HEK293 (cell line): ENCODE data around the gene ASXL1.

ENCODE experiments used
- CTCF ChIA-PET: fragments of 350-600 bp; formaldehyde crosslinking; extraction: SDS; loops from one replicate; lab custom pipeline; 2021; ENCODE audit warnings: antibody characterized with exemption; lab: Yijun Ruan, JAX
- POLR2A ChIA-PET: fragments of 300-600 bp; formaldehyde crosslinking; extraction: SDS; loops from one replicate; lab custom pipeline; 2020; ENCODE audit warnings: antibody characterized with exemption, inconsistent platforms; lab: Yijun Ruan, JAX
- H3K27ac ChIP-seq: fragments of 200-500 bp; sonication (Bioruptor generic); 2 replicates; pipeline ENCODE4 v1.5.1; 2014; ENCODE audit warnings: low read depth, low read length, control low read depth, inconsistent platforms; ENCODE audit errors: extremely low read depth
- H3K36me3 ChIP-seq, 2 experiments: fragments of 200-500 bp in 1 of 2; sonication (Bioruptor generic) in 1 of 2; 1 replicate in 1 of 2; 2 replicates in 1 of 2; pipeline ENCODE4 v1.5.1; 2014 to 2017; ENCODE audit warnings: inconsistent platforms in 2 of 2, low read length in 2 of 2; ENCODE audit not compliant: control insufficient read depth in 2 of 2, insufficient read depth in 1 of 2
- H3K4me1 ChIP-seq: fragments of 200-500 bp; sonication (Bioruptor generic); 2 replicates; pipeline ENCODE4 v1.5.1; 2014; ENCODE audit warnings: mild to moderate bottlenecking, low read length, inconsistent platforms; ENCODE audit not compliant: control insufficient read depth, insufficient read depth
- H3K4me3 ChIP-seq: 2 replicates; pipeline ENCODE4 v1.5.1; 2011; ENCODE audit warnings: low read depth, mild to moderate bottlenecking, control low read depth, low read length, moderate library complexity
- H3K9me3 ChIP-seq: fragments of 200-500 bp; sonication (Bioruptor generic); 2 replicates; pipeline ENCODE4 v1.5.1; 2014; ENCODE audit warnings: low read depth, low read length, inconsistent platforms; ENCODE audit not compliant: control insufficient read depth, insufficient read depth
- KLF16 ChIP-seq: fragments of 450-650 bp; formaldehyde crosslinking; IDR thresholded peaks from 2 replicates; pipeline ENCODE4 v1.5.1; 2017; ENCODE audit warnings: missing biosample characterization, missing genetic modification characterization
- OSR2 ChIP-seq: fragments of 450-650 bp; formaldehyde crosslinking; IDR thresholded peaks from 2 replicates; pipeline ENCODE4 v1.5.1; 2016; ENCODE audit warnings: missing biosample characterization, missing genetic modification characterization
- SCRT1 ChIP-seq: fragments of 450-650 bp; formaldehyde crosslinking; IDR thresholded peaks from 2 replicates; pipeline ENCODE4 v1.5.1; 2016; ENCODE audit warnings: missing biosample characterization, missing genetic modification characterization, borderline replicate concordance
- SP2 ChIP-seq: fragments of 450-650 bp; formaldehyde crosslinking; IDR thresholded peaks from 2 replicates; pipeline ENCODE4 v1.5.1; 2016; ENCODE audit warnings: missing biosample characterization, missing genetic modification characterization
- WT1 ChIP-seq: fragments of 450-650 bp; formaldehyde crosslinking; IDR thresholded peaks from 2 replicates; pipeline ENCODE4 v1.5.1; 2016; ENCODE audit warnings: missing biosample characterization, missing genetic modification characterization
- YY2 ChIP-seq: fragments of 450-650 bp; formaldehyde crosslinking; IDR thresholded peaks from 2 replicates; pipeline ENCODE4 v1.5.1; 2016; ENCODE audit warnings: missing biosample characterization, missing genetic modification characterization
- ZFHX2 ChIP-seq: fragments of 450-650 bp; formaldehyde crosslinking; conservative IDR thresholded peaks from 2 replicates; pipeline ENCODE4 v1.5.1; 2016; ENCODE audit warnings: missing biosample characterization, missing genetic modification characterization
- ZFP37 ChIP-seq: fragments of 450-650 bp; formaldehyde crosslinking; IDR thresholded peaks from 2 replicates; pipeline ENCODE4 v1.5.1; 2016; ENCODE audit warnings: missing biosample characterization, missing genetic modification characterization
- ZNF10 ChIP-seq: fragments of 450-650 bp; formaldehyde crosslinking; IDR thresholded peaks from 2 replicates; pipeline ENCODE4 v1.5.1; 2017; ENCODE audit warnings: missing biosample characterization, missing genetic modification characterization
- ZNF132 ChIP-seq: fragments of 450-650 bp; formaldehyde crosslinking; IDR thresholded peaks from 2 replicates; pipeline ENCODE4 v1.5.1; 2017; ENCODE audit warnings: missing biosample characterization, missing genetic modification characterization, borderline replicate concordance
- ZNF146 ChIP-seq: fragments of 450-650 bp; formaldehyde crosslinking; IDR thresholded peaks from 2 replicates; pipeline ENCODE4 v1.5.1; 2016; ENCODE audit warnings: missing biosample characterization, missing genetic modification characterization
- ZNF223 ChIP-seq: fragments of 450-650 bp; formaldehyde crosslinking; IDR thresholded peaks from 2 replicates; pipeline ENCODE4 v1.5.1; 2016; ENCODE audit warnings: missing biosample characterization, missing genetic modification characterization
- ZNF24 ChIP-seq: fragments of 450-650 bp; formaldehyde crosslinking; IDR thresholded peaks from 2 replicates; pipeline ENCODE4 v1.5.1; 2016; ENCODE audit warnings: missing biosample characterization, missing genetic modification characterization
- ZNF404 ChIP-seq: fragments of 450-650 bp; formaldehyde crosslinking; IDR thresholded peaks from 2 replicates; pipeline ENCODE4 v1.5.1; 2017; ENCODE audit warnings: missing biosample characterization, missing genetic modification characterization
- ZNF514 ChIP-seq: fragments of 450-650 bp; formaldehyde crosslinking; IDR thresholded peaks from 2 replicates; pipeline ENCODE4 v1.5.1; 2016; ENCODE audit warnings: missing biosample characterization, missing genetic modification characterization
- ZNF548 ChIP-seq: fragments of 450-650 bp; formaldehyde crosslinking; IDR thresholded peaks from 2 replicates; pipeline ENCODE4 v1.5.1; 2016; ENCODE audit warnings: missing biosample characterization, missing genetic modification characterization
- ZNF555 ChIP-seq: fragments of 450-650 bp; formaldehyde crosslinking; conservative IDR thresholded peaks from 2 replicates; pipeline ENCODE4 v1.5.1; 2017; ENCODE audit warnings: missing biosample characterization, mild to moderate bottlenecking, missing genetic modification characterization, inconsistent platforms
- ZNF558 ChIP-seq: fragments of 450-650 bp; formaldehyde crosslinking; IDR thresholded peaks from 2 replicates; pipeline ENCODE4 v1.5.1; 2016; ENCODE audit warnings: missing biosample characterization, missing genetic modification characterization
- ZNF610 ChIP-seq: fragments of 450-650 bp; formaldehyde crosslinking; IDR thresholded peaks from 2 replicates; pipeline ENCODE4 v1.5.1; 2016; ENCODE audit warnings: missing biosample characterization, missing genetic modification characterization, borderline replicate concordance
- ZNF624 ChIP-seq: fragments of 450-650 bp; formaldehyde crosslinking; IDR thresholded peaks from 2 replicates; pipeline ENCODE4 v1.5.1; 2017; ENCODE audit warnings: missing biosample characterization, missing genetic modification characterization
- ZNF654 ChIP-seq: fragments of 450-650 bp; formaldehyde crosslinking; IDR thresholded peaks from 2 replicates; pipeline ENCODE4 v1.5.1; 2016; ENCODE audit warnings: low read depth, missing biosample characterization, missing genetic modification characterization
- ZNF707 ChIP-seq: fragments of 450-650 bp; formaldehyde crosslinking; IDR thresholded peaks from 2 replicates; pipeline ENCODE4 v1.5.1; 2016; ENCODE audit warnings: missing biosample characterization, missing genetic modification characterization
- ZNF768 ChIP-seq: fragments of 450-650 bp; formaldehyde crosslinking; IDR thresholded peaks from 2 replicates; pipeline ENCODE4 v1.5.1; 2018; ENCODE audit warnings: missing biosample characterization, mild to moderate bottlenecking, missing genetic modification characterization
- ZNF776 ChIP-seq: fragments of 450-650 bp; formaldehyde crosslinking; IDR thresholded peaks from 2 replicates; pipeline ENCODE4 v1.5.0; 2017; ENCODE audit warnings: missing biosample characterization, missing genetic modification characterization, borderline replicate concordance
- ZNF777 ChIP-seq: fragments of 450-650 bp; formaldehyde crosslinking; IDR thresholded peaks from 2 replicates; pipeline ENCODE4 v1.5.1; 2017; ENCODE audit warnings: missing biosample characterization, missing genetic modification characterization, borderline replicate concordance
- ZNF791 ChIP-seq: fragments of 450-650 bp; formaldehyde crosslinking; IDR thresholded peaks from 2 replicates; pipeline ENCODE4 v1.5.1; 2016; ENCODE audit warnings: missing biosample characterization, missing genetic modification characterization
- ZNF792 ChIP-seq: fragments of 450-650 bp; formaldehyde crosslinking; IDR thresholded peaks from 2 replicates; pipeline ENCODE4 v1.5.1; 2016; ENCODE audit warnings: missing biosample characterization, missing genetic modification characterization
- ZSCAN23 ChIP-seq: fragments of 450-650 bp; formaldehyde crosslinking; IDR thresholded peaks from 2 replicates; pipeline ENCODE4 v1.5.1; 2016; ENCODE audit warnings: missing biosample characterization, missing genetic modification characterization
- ZSCAN30 ChIP-seq: fragments of 450-650 bp; IDR thresholded peaks from 2 replicates; pipeline ENCODE4 v1.5.1; 2018; ENCODE audit warnings: missing biosample characterization, mild to moderate bottlenecking, missing genetic modification characterization, moderate library complexity
- TF ChIP-seq, protein P1 (sequence below): fragments of 450-650 bp; formaldehyde crosslinking; IDR thresholded peaks from 2 replicates; pipeline ENCODE4 v1.5.1; 2017; ENCODE audit warnings: missing biosample characterization, mild to moderate bottlenecking, missing genetic modification characterization, moderate library complexity
- TF ChIP-seq, protein P2 (sequence below): fragments of 450-650 bp; formaldehyde crosslinking; optimal IDR thresholded peaks from 2 replicates; pipeline ENCODE3; 2016; ENCODE audit warnings: missing biosample characterization, mild to moderate bottlenecking, missing genetic modification characterization
- TF ChIP-seq, protein P3 (sequence below): fragments of 450-650 bp; formaldehyde crosslinking; IDR thresholded peaks from 2 replicates; pipeline ENCODE4 v1.5.1; 2016; ENCODE audit warnings: missing biosample characterization, missing genetic modification characterization
- TF ChIP-seq, protein P4 (sequence below): fragments of 450-650 bp; formaldehyde crosslinking; IDR thresholded peaks from 2 replicates; pipeline ENCODE4 v1.5.1; 2017; ENCODE audit warnings: missing biosample characterization, missing genetic modification characterization

ASXL1 gene

DNA sequence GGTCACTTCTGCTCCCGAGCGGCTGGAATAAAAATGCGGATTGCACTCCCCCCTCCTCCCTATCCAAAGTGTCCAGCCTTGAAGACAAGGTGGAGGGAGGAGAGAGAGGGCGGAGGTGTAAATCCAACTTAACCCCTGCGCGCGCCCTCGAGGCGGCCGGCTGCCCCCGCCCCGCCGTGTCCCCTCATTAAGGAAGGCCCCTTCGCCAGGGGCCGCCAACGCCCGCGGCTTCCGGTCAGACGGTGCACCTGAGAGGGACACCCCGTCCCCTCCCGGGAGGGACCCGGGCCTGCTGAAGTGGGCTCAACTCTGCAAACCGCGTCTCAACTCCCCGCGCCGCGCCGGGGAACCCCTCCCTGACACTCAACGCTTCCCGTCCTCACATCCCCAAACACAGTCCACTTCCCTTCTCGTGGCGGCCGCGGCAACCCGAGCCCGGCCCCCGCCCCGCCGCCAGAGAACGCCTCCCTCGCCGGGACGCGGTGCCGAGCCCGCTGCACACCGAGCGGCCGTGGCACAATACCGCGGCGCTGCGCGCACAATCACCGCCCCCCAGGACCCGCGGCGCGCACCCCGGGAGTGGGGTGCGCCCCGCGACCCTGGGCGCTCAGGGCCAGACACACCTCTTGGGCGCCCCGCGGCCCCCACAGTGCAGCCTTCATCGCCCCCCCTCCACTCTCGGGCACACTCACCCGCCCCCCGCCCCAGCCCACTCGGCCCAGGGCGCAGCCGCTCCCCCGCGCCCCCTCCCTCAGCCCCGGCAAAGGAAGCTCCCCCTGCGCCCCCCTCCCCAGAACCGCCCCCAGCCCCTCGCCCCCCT lies 124.5 kb downstream of the ASXL1 start:
- Histone ChIP-seq H3K36me3 (no peaks in the 10 kb centered on the region), H3K4me3 (peak overlapping the region; percentile 72), H3K4me1 (peaks cover 4% of the 10 kb centered on the region; the same call in 1 of the 2 replicates), H3K27ac (peak overlapping the region; percentile 60; the same call in 1 of the 2 replicates), H3K9me3 (no peaks in the 10 kb centered on the region)
- ChIA-PET CTCF (no interaction called here), POLR2A (interaction anchor here (2.1 kb wide), 1 partner anchor 124 kb away, joined by 11 read pairs; the partner anchor contains the start of gene ASXL1)
- TF ChIP-seq, protein P1, sequence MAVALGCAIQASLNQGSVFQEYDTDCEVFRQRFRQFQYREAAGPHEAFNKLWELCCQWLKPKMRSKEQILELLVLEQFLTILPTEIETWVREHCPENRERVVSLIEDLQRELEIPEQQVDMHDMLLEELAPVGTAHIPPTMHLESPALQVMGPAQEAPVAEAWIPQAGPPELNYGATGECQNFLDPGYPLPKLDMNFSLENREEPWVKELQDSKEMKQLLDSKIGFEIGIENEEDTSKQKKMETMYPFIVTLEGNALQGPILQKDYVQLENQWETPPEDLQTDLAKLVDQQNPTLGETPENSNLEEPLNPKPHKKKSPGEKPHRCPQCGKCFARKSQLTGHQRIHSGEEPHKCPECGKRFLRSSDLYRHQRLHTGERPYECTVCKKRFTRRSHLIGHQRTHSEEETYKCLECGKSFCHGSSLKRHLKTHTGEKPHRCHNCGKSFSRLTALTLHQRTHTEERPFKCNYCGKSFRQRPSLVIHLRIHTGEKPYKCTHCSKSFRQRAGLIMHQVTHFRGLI = no peak
- TF ChIP-seq ZNF768 = no peak
- TF ChIP-seq ZNF777 (tag by site-specific recombination) = no peak
- no peak for TF ChIP-seq ZNF776 (tag by site-specific recombination)
- TF ChIP-seq ZNF624 (tag by site-specific recombination) = no peak
- TF ChIP-seq ZNF132 (tag by site-specific recombination) = no peak
- TF ChIP-seq KLF16 (tag by site-specific recombination) = no peak
- TF ChIP-seq, protein P2, sequence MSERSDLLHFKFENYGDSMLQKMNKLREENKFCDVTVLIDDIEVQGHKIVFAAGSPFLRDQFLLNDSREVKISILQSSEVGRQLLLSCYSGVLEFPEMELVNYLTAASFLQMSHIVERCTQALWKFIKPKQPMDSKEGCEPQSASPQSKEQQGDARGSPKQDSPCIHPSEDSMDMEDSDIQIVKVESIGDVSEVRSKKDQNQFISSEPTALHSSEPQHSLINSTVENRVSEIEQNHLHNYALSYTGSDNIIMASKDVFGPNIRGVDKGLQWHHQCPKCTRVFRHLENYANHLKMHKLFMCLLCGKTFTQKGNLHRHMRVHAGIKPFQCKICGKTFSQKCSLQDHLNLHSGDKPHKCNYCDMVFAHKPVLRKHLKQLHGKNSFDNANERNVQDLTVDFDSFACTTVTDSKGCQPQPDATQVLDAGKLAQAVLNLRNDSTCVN = peak; percentile 76
- no peak for TF ChIP-seq ZNF654
- TF ChIP-seq, protein P3, sequence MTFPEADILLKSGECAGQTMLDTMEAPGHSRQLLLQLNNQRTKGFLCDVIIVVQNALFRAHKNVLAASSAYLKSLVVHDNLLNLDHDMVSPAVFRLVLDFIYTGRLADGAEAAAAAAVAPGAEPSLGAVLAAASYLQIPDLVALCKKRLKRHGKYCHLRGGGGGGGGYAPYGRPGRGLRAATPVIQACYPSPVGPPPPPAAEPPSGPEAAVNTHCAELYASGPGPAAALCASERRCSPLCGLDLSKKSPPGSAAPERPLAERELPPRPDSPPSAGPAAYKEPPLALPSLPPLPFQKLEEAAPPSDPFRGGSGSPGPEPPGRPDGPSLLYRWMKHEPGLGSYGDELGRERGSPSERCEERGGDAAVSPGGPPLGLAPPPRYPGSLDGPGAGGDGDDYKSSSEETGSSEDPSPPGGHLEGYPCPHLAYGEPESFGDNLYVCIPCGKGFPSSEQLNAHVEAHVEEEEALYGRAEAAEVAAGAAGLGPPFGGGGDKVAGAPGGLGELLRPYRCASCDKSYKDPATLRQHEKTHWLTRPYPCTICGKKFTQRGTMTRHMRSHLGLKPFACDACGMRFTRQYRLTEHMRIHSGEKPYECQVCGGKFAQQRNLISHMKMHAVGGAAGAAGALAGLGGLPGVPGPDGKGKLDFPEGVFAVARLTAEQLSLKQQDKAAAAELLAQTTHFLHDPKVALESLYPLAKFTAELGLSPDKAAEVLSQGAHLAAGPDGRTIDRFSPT (tag by site-specific recombination) = no peak
- TF ChIP-seq ZNF146 (tag by site-specific recombination) = no peak
- TF ChIP-seq WT1 (tag by site-specific recombination) = no peak
- TF ChIP-seq SP2 (tag by site-specific recombination) = peak; percentile 66
- no peak for TF ChIP-seq ZNF555 (tag by site-specific recombination)
- no peak for TF ChIP-seq ZNF707 (tag by site-specific recombination)
- TF ChIP-seq, protein P4, sequence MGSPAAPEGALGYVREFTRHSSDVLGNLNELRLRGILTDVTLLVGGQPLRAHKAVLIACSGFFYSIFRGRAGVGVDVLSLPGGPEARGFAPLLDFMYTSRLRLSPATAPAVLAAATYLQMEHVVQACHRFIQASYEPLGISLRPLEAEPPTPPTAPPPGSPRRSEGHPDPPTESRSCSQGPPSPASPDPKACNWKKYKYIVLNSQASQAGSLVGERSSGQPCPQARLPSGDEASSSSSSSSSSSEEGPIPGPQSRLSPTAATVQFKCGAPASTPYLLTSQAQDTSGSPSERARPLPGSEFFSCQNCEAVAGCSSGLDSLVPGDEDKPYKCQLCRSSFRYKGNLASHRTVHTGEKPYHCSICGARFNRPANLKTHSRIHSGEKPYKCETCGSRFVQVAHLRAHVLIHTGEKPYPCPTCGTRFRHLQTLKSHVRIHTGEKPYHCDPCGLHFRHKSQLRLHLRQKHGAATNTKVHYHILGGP (tag by site-specific recombination) = no peak
- TF ChIP-seq ZSCAN30 = no peak
- no peak for TF ChIP-seq ZNF548 (tag by site-specific recombination)
- peak; percentile 37; the same call in 1 of the 2 replicates for TF ChIP-seq ZFHX2 (tag by site-specific recombination)
- TF ChIP-seq YY2 (tag by site-specific recombination) = no peak
- TF ChIP-seq ZFP37 (tag by site-specific recombination) = no peak
- no peak for TF ChIP-seq ZNF792
- TF ChIP-seq ZNF10 (tag by site-specific recombination) = peak; percentile 84
- no peak for TF ChIP-seq ZNF791 (tag by site-specific recombination)
- TF ChIP-seq ZNF223 (tag by site-specific recombination) = no peak
- no peak for TF ChIP-seq OSR2 (tag by site-specific recombination)
- TF ChIP-seq ZNF24 (tag by site-specific recombination) = no peak
- no peak for TF ChIP-seq ZNF558
- no peak for TF ChIP-seq ZNF610 (tag by site-specific recombination)
- TF ChIP-seq ZNF514 (tag by site-specific recombination) = no peak
- TF ChIP-seq SCRT1 (tag by site-specific recombination) = no peak
- TF ChIP-seq ZSCAN23 (tag by site-specific recombination) = no peak
- no peak for TF ChIP-seq ZNF404
